HEK293 (cell line): ENCODE results near the gene GPR132.
A peak's percentile ranks its signal among the peaks of the same experiment; 100 is the strongest.

ENCODE experiments used
- CTCF ChIA-PET: fragments of 350-600 bp; formaldehyde crosslinking; extraction: SDS; loops from one replicate; lab custom pipeline; 2021; ENCODE audit warnings: antibody characterized with exemption; lab: Yijun Ruan, JAX
- POLR2A ChIA-PET: fragments of 300-600 bp; formaldehyde crosslinking; extraction: SDS; loops from one replicate; lab custom pipeline; 2020; ENCODE audit warnings: antibody characterized with exemption, inconsistent platforms; lab: Yijun Ruan, JAX
- H3K27ac ChIP-seq: fragments of 200-500 bp; sonication (Bioruptor generic); 2 replicates; pipeline ENCODE4 v1.5.1; 2014; ENCODE audit warnings: low read depth, low read length, control low read depth, inconsistent platforms; ENCODE audit errors: extremely low read depth
- H3K36me3 ChIP-seq, 2 experiments: fragments of 200-500 bp in 1 of 2; sonication (Bioruptor generic) in 1 of 2; 1 replicate in 1 of 2; 2 replicates in 1 of 2; pipeline ENCODE4 v1.5.1; 2014 to 2017; ENCODE audit warnings: inconsistent platforms in 2 of 2, low read length in 2 of 2; ENCODE audit not compliant: control insufficient read depth in 2 of 2, insufficient read depth in 1 of 2
- H3K4me1 ChIP-seq: fragments of 200-500 bp; sonication (Bioruptor generic); 2 replicates; pipeline ENCODE4 v1.5.1; 2014; ENCODE audit warnings: mild to moderate bottlenecking, low read length, inconsistent platforms; ENCODE audit not compliant: control insufficient read depth, insufficient read depth
- H3K4me3 ChIP-seq: 2 replicates; pipeline ENCODE4 v1.5.1; 2011; ENCODE audit warnings: low read depth, mild to moderate bottlenecking, control low read depth, low read length, moderate library complexity
- H3K9me3 ChIP-seq: fragments of 200-500 bp; sonication (Bioruptor generic); 2 replicates; pipeline ENCODE4 v1.5.1; 2014; ENCODE audit warnings: low read depth, low read length, inconsistent platforms; ENCODE audit not compliant: control insufficient read depth, insufficient read depth
- AEBP2 ChIP-seq: fragments of 450-650 bp; formaldehyde crosslinking; IDR thresholded peaks from 2 replicates; pipeline ENCODE4 v1.5.1; 2016; ENCODE audit warnings: missing biosample characterization, missing genetic modification characterization, borderline replicate concordance
- GLIS2 ChIP-seq: fragments of 450-650 bp; formaldehyde crosslinking; IDR thresholded peaks from 2 replicates; pipeline ENCODE4 v1.5.1; 2016; ENCODE audit warnings: missing biosample characterization, missing genetic modification characterization
- IKZF3 ChIP-seq: fragments of 450-650 bp; IDR thresholded peaks from 2 replicates; pipeline ENCODE4 v1.5.0; 2018; ENCODE audit warnings: missing biosample characterization, mild to moderate bottlenecking, missing genetic modification characterization, moderate library complexity
- KLF8 ChIP-seq: fragments of 450-650 bp; formaldehyde crosslinking; IDR thresholded peaks from 2 replicates; pipeline ENCODE4 v1.5.1; 2016; ENCODE audit warnings: missing biosample characterization, missing genetic modification characterization
- KLF9 ChIP-seq: fragments of 450-650 bp; formaldehyde crosslinking; IDR thresholded peaks from 2 replicates; pipeline ENCODE4 v1.5.1; 2016; ENCODE audit warnings: missing biosample characterization, missing genetic modification characterization, low read depth
- OSR2 ChIP-seq: fragments of 450-650 bp; formaldehyde crosslinking; IDR thresholded peaks from 2 replicates; pipeline ENCODE4 v1.5.1; 2016; ENCODE audit warnings: missing biosample characterization, missing genetic modification characterization
- OVOL3 ChIP-seq: fragments of 450-650 bp; formaldehyde crosslinking; IDR thresholded peaks from 2 replicates; pipeline ENCODE4 v1.5.1; 2016; ENCODE audit warnings: missing biosample characterization, missing genetic modification characterization
- SALL2 ChIP-seq: fragments of 450-650 bp; formaldehyde crosslinking; IDR thresholded peaks from 2 replicates; pipeline ENCODE4 v1.5.0; 2017; ENCODE audit warnings: missing biosample characterization, mild to moderate bottlenecking, missing genetic modification characterization, borderline replicate concordance
- ZBTB10 ChIP-seq: fragments of 450-650 bp; formaldehyde crosslinking; IDR thresholded peaks from 2 replicates; pipeline ENCODE4 v1.5.1; 2016; ENCODE audit warnings: missing biosample characterization, missing genetic modification characterization
- ZBTB8A ChIP-seq: fragments of 450-650 bp; formaldehyde crosslinking; IDR thresholded peaks from 2 replicates; pipeline ENCODE4 v1.5.1; 2016; ENCODE audit warnings: missing biosample characterization, missing genetic modification characterization
- ZFHX2 ChIP-seq: fragments of 450-650 bp; formaldehyde crosslinking; conservative IDR thresholded peaks from 2 replicates; pipeline ENCODE4 v1.5.1; 2016; ENCODE audit warnings: missing biosample characterization, missing genetic modification characterization
- ZNF148 ChIP-seq: fragments of 450-650 bp; formaldehyde crosslinking; IDR thresholded peaks from 2 replicates; pipeline ENCODE4 v1.5.0; 2017; ENCODE audit warnings: missing biosample characterization, missing genetic modification characterization, borderline replicate concordance
- ZNF155 ChIP-seq: fragments of 450-650 bp; formaldehyde crosslinking; IDR thresholded peaks from 2 replicates; pipeline ENCODE4 v1.5.1; 2016; ENCODE audit warnings: missing biosample characterization, missing genetic modification characterization
- ZNF335 ChIP-seq: fragments of 450-650 bp; formaldehyde crosslinking; conservative IDR thresholded peaks from 2 replicates; pipeline ENCODE4 v1.5.1; 2016; ENCODE audit warnings: missing biosample characterization, missing genetic modification characterization
- ZNF391 ChIP-seq: fragments of 450-650 bp; formaldehyde crosslinking; IDR thresholded peaks from 2 replicates; pipeline ENCODE4 v1.5.1; 2016; ENCODE audit warnings: low read depth, missing biosample characterization, missing genetic modification characterization, borderline replicate concordance
- ZNF398 ChIP-seq: fragments of 450-650 bp; formaldehyde crosslinking; IDR thresholded peaks from 2 replicates; pipeline ENCODE4 v1.5.1; 2017; ENCODE audit warnings: missing biosample characterization, missing genetic modification characterization
- ZNF433 ChIP-seq: fragments of 450-650 bp; formaldehyde crosslinking; IDR thresholded peaks from 2 replicates; pipeline ENCODE4 v1.5.1; 2016; ENCODE audit warnings: missing biosample characterization, missing genetic modification characterization, low read depth
- ZNF510 ChIP-seq: fragments of 450-650 bp; formaldehyde crosslinking; IDR thresholded peaks from 2 replicates; pipeline ENCODE4 v1.5.1; 2018; ENCODE audit warnings: mild to moderate bottlenecking, missing genetic modification characterization, missing biosample characterization; ENCODE audit not compliant: insufficient replicate concordance
- ZNF660 ChIP-seq: fragments of 450-650 bp; IDR thresholded peaks from 2 replicates; pipeline ENCODE4 v1.5.1; 2018; ENCODE audit warnings: missing biosample characterization, mild to moderate bottlenecking, missing genetic modification characterization
- ZNF76 ChIP-seq: fragments of 450-650 bp; formaldehyde crosslinking; IDR thresholded peaks from 2 replicates; pipeline ENCODE4; 2016; ENCODE audit warnings: low read depth, missing biosample characterization, missing genetic modification characterization, borderline replicate concordance
- ZNF843 ChIP-seq: fragments of 450-650 bp; formaldehyde crosslinking; IDR thresholded peaks from 2 replicates; pipeline ENCODE4 v1.5.1; 2016; ENCODE audit warnings: missing biosample characterization, missing genetic modification characterization
- TF ChIP-seq, protein P1 (sequence below): sonication (generic); formaldehyde crosslinking; IDR thresholded peaks from 2 replicates; pipeline ENCODE4 v1.8.1; 2022; ENCODE audit warnings: mild to moderate bottlenecking, moderate library complexity, missing genetic modification reagents
- TF ChIP-seq, protein P2 (sequence below): fragments of 450-650 bp; formaldehyde crosslinking; IDR thresholded peaks from 2 replicates; pipeline ENCODE4 v1.5.1; 2016; ENCODE audit warnings: missing biosample characterization, missing genetic modification characterization

GPR132 gene

DNA sequence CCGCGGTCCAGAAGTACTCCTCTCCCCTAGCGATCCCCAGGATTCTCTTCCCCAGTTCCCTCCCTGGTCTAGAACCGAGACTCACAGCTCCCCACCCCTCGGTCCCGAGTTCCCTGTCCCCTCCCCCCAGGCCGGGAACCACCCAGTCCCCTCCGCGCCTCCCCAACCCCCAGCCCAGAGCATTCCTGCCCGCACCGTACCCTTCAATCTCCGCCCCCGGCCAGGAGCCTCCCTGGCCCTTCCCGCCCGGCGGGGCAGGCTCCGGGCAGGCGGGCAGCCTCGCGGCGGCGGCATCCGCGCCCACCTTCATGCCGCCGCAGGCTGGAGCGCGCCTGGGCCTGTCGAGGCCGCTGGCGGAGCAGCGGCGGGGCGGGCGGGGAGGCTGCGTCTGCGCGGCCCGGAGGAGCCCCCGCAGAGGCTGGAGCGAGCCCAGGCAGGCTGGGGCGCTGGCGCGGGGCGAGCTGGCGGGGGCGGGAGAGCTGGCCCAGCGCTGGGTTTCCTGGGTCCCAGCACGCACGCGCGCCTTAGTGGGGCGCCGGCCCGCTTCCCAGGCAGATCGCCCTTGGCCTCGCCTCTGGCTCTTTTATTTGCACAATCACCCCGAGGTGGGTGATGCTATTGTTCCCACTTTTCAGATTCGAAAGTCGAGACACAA, 22.2 kb upstream of the GPR132 start (continued):
- TF ChIP-seq, protein P1, sequence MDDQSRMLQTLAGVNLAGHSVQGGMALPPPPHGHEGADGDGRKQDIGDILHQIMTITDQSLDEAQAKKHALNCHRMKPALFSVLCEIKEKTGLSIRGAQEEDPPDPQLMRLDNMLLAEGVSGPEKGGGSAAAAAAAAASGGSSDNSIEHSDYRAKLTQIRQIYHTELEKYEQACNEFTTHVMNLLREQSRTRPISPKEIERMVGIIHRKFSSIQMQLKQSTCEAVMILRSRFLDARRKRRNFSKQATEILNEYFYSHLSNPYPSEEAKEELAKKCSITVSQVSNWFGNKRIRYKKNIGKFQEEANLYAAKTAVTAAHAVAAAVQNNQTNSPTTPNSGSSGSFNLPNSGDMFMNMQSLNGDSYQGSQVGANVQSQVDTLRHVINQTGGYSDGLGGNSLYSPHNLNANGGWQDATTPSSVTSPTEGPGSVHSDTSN (CRISPR knock-in tag): no peak
- TF ChIP-seq KLF8 (peak; percentile 1; the same call in 1 of the 2 replicates), ZBTB10 (tag by site-specific recombination) (no peak), OVOL3 (no peak), KLF9 (no peak), GLIS2 (tag by site-specific recombination) (peak; percentile 49; the same call in 1 of the 2 replicates), ZNF843 (tag by site-specific recombination) (0 out of 2 replicates have a peak, but pooled peaks have one; percentile 15), AEBP2 (no peak), ZNF155 (tag by site-specific recombination) (no peak), IKZF3 (peak; percentile 34; the same call in 1 of the 2 replicates), ZFHX2 (tag by site-specific recombination) (0 out of 2 replicates have a peak, but pooled peaks have one; percentile 4), ZNF148 (tag by site-specific recombination) (no peak), ZNF398 (peak; percentile 91), ZBTB8A (peak; percentile 88), OSR2 (tag by site-specific recombination) (no peak), ZNF335 (tag by site-specific recombination) (0 out of 2 replicates have a peak, but pooled peaks have one; percentile 27)

DNA sequence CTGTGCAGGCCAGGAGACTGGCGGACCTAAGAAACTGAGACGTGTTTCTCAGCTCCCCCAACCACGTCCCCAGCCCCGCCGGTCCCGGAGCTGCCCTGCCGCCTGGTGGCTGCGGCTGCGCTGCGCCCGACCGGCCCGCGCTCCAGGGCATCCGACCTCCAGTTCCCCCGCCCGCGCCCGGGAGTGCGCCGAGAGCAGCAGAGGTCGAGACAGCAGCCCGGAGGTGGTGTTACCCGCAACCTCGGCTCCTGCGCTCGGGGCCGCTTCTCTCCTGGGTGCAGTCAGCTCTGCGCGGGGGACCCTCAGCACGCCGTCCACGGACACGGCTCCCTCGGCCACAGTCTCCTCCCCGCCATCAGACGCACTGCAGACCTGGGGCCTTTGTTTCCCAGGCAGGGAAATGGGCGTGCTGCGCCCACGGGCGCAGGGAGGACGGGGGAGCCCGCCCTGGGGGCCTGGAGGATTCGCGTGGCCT, 21.6 kb upstream of the GPR132 start:
- ChIA-PET POLR2A (interaction anchor here (0.6 kb wide), 1 partner anchor 109 kb away, joined by 5 read pairs; the partner anchor contains the start of gene AHNAK2), CTCF (interaction anchor here (0.6 to 1.7 kb wide), 12 partner anchors 11 to 321 kb away, joined by 3 to 8 read pairs (median 4); no protein-coding TSS in a partner anchor)
- H3K4me1 ChIP-seq: peaks cover 5% of the 10 kb centered on the region; the same call in 1 of the 2 replicates
- no peaks in the 10 kb centered on the region for H3K9me3 ChIP-seq
- H3K4me3 ChIP-seq: peak overlapping the region; percentile 24
- H3K36me3 ChIP-seq: no peaks in the 10 kb centered on the region
- no peak overlapping the region; the same call in 1 of the 2 replicates for H3K27ac ChIP-seq
- TF ChIP-seq ZNF510 (tag by site-specific recombination) (no peak), ZNF660 (tag by site-specific recombination) (no peak), ZNF76 (tag by site-specific recombination) (peak; percentile 56), SALL2 (tag by site-specific recombination) (no peak), ZNF391 (tag by site-specific recombination) (peak; percentile 73; the same call in 1 of the 2 replicates), ZNF433 (tag by site-specific recombination) (no peak)
- TF ChIP-seq, protein P2, sequence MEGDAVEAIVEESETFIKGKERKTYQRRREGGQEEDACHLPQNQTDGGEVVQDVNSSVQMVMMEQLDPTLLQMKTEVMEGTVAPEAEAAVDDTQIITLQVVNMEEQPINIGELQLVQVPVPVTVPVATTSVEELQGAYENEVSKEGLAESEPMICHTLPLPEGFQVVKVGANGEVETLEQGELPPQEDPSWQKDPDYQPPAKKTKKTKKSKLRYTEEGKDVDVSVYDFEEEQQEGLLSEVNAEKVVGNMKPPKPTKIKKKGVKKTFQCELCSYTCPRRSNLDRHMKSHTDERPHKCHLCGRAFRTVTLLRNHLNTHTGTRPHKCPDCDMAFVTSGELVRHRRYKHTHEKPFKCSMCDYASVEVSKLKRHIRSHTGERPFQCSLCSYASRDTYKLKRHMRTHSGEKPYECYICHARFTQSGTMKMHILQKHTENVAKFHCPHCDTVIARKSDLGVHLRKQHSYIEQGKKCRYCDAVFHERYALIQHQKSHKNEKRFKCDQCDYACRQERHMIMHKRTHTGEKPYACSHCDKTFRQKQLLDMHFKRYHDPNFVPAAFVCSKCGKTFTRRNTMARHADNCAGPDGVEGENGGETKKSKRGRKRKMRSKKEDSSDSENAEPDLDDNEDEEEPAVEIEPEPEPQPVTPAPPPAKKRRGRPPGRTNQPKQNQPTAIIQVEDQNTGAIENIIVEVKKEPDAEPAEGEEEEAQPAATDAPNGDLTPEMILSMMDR: peak; percentile 94
